ENCODE results near the gene STAT2. TPM values are rescaled to one million over a fixed set of nuclear protein-coding genes. Genes with fewer than 3 reads are reported as not detected.

The STAT2 gene
- total and polyA plus RNA-seq, 10 of the 15 experiments (the other 5 are each of a cell fraction or from before 2014, with no cell fraction given) = 16.9 to 106 (median 77.9) TPM

DNA sequence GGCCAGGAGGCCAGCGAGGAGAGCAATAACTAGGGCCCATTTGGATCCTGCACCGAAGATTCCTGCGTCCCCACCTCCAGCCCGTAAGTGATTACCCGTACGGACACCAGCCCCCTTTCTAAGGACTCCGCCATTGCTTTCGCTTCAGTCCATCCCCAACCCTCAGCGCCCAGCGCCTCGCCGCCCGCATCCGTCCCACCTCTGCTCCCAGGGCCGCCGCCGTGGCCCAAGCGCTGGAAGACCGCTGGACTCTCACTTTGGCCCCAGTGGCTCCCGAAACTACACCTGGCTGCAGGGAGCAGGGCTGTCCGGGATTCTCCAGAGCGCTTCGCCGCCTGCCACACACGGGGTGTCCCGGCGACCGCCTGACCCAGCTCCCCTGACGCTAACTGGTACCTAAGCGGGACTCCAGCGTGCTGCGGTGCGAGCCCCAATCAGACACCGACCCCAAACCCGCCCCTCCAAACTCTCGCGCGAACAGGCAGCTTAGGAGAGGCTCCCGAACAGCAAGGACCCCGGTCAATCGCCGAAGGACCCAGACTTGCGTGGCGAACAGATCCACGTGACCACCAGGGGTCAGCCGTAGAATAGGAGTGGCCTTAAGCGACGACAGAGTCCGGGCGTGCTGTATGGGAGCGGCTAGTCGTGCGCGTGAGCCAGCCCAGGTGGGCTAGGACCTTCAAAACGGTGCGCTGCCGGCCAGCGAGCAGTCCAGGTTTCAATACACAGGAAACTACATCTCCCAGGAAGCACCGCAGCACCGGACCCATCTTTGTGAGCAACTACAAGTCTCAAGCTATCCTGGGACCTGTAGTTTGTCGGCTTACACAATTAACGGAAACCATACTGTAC, 44.1 kb downstream of the STAT2 start, which contains the start of gene CNPY2 (continued):
- TF ChIP-seq BCLAF1 (IDR thresholded peaks at IDR 0.05) (no peak), NBN (IDR thresholded peaks at IDR 0.05) (peak; percentile 78), USF1 (IDR thresholded peaks at IDR 0.05; ENCODE audit: borderline replicate concordance, extremely low read length, insufficient read depth, low read depth, low read length) (peak; percentile 84), SREBF1 (IDR thresholded peaks at IDR 0.05; ENCODE audit: low read length) (peak; percentile 55; the same call in 1 of the 2 replicates), PKNOX1 (IDR thresholded peaks at IDR 0.05) (peak; percentile 75), SMC3 (IDR thresholded peaks at IDR 0.05; ENCODE audit: borderline replicate concordance, low read length) (peak; percentile 40; the same call in 1 of the 2 replicates), TCF3 (IDR thresholded peaks at IDR 0.05; ENCODE audit: borderline replicate concordance, insufficient read depth, low read depth, low read length) (peak; percentile 57; the same call in 1 of the 2 replicates), RCOR1 (conservative IDR thresholded peaks at IDR 0.05; ENCODE audit: low read depth, low read length) (peak; percentile 96; the same call in 1 of the 2 replicates), ASH2L (IDR thresholded peaks at IDR 0.05; ENCODE audit: borderline replicate concordance, low read depth) (peak; percentile 32; the same call in 1 of the 2 replicates), MEF2A (IDR thresholded peaks at IDR 0.05; ENCODE audit: insufficient read depth, low read depth, low read length) (no peak), SIN3A (IDR thresholded peaks at IDR 0.05; ENCODE audit: low read depth, low read length) (peak; percentile 85), ESRRA (IDR thresholded peaks at IDR 0.05; ENCODE audit: low read length) (no peak), PAX8 (IDR thresholded peaks at IDR 0.05) (no peak), RAD21 (IDR thresholded peaks at IDR 0.05; ENCODE audit: insufficient read depth, low read depth, low read length) (peak; percentile 55), BHLHE40 (IDR thresholded peaks at IDR 0.05; ENCODE audit: borderline replicate concordance in 1 of 2, low read depth in 2 of 2, low read length in 1 of 2) (peak; percentile 75 to 92), NRF1 (conservative IDR thresholded peaks at IDR 0.05; ENCODE audit: low read depth, low read length) (0 out of 2 replicates have a peak, but pooled peaks have one; percentile 5), FOXK2 (IDR thresholded peaks at IDR 0.05) (no peak), ATF3 (IDR thresholded peaks at IDR 0.05; ENCODE audit: borderline replicate concordance, extremely low read depth, low read depth, low read length) (0 out of 2 replicates have a peak, but pooled peaks have one; percentile 28), POLR2AphosphoS5 (IDR thresholded peaks at IDR 0.05; ENCODE audit: low read length) (peak; percentile 92)
- TF ChIP-seq, protein P1, sequence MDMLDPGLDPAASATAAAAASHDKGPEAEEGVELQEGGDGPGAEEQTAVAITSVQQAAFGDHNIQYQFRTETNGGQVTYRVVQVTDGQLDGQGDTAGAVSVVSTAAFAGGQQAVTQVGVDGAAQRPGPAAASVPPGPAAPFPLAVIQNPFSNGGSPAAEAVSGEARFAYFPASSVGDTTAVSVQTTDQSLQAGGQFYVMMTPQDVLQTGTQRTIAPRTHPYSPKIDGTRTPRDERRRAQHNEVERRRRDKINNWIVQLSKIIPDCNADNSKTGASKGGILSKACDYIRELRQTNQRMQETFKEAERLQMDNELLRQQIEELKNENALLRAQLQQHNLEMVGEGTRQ (IDR thresholded peaks at IDR 0.05; ENCODE audit: borderline replicate concordance, low read depth, low read length) = peak; percentile 67
- TF ChIP-seq, protein P2, sequence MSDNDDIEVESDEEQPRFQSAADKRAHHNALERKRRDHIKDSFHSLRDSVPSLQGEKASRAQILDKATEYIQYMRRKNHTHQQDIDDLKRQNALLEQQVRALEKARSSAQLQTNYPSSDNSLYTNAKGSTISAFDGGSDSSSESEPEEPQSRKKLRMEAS (IDR thresholded peaks at IDR 0.05; ENCODE audit: low read depth, low read length) = peak; percentile 87

Data from GM12878 (cell line).